GM18511 (cell line): ENCODE results near the gene SPEG.
"Not testable (repeated sequence)": the region's sequence is repeated elsewhere in the genome, so short reads cannot be mapped to it uniquely, and the experiment has no call there.

ENCODE experiments used
- ATAC-seq: cut with Tn5 transposase; IDR thresholded peaks from one replicate; pipeline ENCODE4 v1.9.1; 2021; ENCODE audit warnings: mild to moderate bottlenecking, moderate library complexity; ENCODE audit not compliant: unreplicated experiment

The SPEG gene

DNA sequence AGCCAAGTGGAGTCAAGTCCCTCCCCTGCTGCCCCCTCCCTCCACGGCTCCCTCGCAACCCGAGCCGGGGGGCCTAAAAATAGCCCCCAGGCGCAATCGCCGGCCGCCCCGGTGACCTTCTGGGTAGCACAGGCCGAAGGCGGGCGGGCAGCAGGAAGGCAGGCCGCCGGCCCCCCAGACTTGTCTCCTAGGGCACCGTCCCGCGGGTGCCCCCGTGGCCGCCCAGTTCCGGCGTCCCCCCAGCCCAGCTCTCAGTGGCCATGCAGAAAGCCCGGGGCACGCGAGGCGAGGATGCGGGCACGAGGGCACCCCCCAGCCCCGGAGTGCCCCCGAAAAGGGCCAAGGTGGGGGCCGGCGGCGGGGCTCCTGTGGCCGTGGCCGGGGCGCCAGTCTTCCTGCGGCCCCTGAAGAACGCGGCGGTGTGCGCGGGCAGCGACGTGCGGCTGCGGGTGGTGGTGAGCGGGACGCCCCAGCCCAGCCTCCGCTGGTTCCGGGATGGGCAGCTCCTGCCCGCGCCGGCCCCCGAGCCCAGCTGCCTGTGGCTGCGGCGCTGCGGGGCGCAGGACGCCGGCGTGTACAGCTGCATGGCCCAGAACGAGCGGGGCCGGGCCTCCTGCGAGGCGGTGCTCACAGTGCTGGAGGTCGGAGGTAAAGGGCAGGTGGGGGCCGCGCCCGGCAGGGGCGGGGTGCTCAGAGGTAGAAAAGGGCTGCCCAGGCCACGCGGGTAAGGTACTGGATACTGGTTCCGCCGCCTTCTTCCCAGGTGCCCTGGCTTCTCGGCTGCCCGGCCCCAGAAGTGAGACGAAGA is at the start of gene SPEG:
Gene SPEG (plus strand): TSS at position 126 of the 808 bp plus-strand sequence. CDS start 135 bp downstream, at position 261.
- no peak for ATAC-seq

DNA sequence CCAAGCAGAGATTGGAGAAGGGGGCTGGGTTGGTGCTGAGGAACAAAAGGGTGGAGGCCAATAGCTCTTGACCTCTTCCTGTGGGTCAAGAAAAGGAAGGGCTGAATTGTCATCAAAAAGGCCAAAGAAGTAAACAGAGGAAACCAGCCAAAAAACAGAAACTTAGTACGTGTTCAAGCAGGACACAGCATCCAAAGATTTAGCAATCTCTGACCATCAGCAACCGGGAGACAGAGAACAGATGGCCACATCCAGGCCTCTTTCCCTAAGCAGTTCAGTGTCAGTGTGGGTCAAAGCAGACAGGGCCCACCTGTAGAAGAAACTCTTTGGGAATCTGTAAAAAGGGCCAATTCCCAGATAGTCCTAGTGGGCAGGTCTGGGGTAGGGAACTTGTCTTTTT is 49.8 kb upstream of the SPEG start:
- ATAC-seq: no peak

GRCh38 chr2:219385958-219386520 is 48.6 kb upstream of the SPEG start:
- ATAC-seq: no peak

- ATAC-seq: peak; percentile 0
Observed at GRCh38 chr2:219386532-219387280, 47.9 kb upstream of the SPEG start.

DNA sequence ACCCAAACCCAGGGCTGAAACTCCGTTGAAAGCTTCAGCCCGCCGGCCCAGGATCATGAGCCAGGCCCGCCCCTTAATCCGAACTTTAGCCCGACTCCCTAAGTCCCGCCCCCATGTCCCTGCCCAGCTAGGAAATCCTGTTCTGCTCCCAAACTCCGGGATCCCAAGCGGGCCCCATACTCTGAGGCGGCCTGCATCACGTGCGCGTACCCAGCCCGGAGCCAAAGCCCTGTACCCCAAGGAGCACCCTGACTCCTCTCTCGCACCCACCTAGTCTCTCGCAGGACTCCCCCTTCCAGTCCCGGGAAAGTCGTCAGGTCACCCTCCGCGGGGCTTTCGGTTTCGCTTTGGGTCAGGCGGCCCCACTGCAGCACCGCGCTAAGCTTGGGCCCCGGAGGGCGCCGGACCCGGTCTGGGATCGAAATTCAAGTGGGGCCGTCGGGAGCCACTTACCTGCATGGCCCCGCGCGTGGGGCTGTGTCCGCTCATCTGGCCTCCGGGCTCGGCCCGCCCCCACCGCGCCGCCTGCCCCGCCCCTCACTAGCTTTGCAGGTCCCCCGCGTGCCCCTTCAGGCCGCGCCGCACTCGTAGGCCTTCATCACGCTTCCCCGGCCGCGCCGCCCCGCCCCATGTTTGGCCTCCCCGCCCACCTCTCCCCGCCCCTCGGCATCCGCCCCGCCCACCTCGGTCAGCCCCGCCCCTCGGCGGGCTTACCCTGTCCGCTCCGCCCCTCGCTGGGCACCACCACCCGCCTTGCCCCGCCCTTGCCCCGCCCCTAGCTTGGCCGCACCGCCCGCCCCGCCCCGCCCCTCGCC is 47.1 kb upstream of the SPEG start, which contains the start of gene DNPEP:
Gene DNPEP (minus strand): TSS at position 607 of the 815 bp plus-strand sequence. CDS start 118 bp downstream, at position 489.
- peak; percentile 76 for ATAC-seq

DNA sequence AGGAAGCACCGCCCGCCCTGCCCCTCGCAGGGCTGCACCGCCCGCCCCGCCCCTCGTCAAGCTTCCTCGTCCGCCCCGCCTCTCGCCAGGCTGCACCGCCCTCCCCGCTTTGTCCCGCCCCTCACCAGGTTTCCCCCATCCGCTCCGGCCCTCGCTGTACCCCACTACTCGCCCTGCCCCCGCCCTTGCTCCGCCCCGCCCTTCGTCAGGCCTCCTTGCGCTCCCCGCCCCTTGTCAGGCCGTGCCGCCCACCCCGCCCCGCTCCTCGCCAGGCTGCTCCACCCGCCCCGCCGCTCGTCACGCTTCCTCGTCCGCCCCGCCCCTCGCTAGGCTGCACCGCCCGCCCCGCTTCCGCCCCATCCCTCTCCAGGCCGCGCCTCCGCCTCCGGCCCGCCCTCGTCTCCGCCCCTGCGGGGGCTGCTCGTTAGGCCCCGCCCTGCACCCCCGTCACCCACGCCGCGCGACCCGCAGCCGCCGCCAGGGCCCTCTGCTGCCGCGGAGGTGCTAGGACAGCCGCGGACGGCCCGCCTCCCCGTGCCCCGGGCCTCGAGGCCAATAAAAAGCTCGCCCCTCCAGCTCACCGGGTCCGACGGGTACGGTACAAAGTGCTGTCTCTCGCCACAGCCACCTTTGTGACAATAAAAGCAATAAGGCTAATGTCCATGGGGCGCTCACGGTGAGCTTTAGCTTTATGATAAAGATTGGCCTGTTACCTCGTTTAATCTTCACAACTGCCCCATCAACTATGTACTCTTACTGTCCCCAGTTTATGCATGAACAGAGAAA is 46.3 kb upstream of the SPEG start:
- ATAC-seq: peak; percentile 81

- no peak for ATAC-seq
Observed at GRCh38 chr2:219388907-219389156, 45.8 kb upstream of the SPEG start.

DNA sequence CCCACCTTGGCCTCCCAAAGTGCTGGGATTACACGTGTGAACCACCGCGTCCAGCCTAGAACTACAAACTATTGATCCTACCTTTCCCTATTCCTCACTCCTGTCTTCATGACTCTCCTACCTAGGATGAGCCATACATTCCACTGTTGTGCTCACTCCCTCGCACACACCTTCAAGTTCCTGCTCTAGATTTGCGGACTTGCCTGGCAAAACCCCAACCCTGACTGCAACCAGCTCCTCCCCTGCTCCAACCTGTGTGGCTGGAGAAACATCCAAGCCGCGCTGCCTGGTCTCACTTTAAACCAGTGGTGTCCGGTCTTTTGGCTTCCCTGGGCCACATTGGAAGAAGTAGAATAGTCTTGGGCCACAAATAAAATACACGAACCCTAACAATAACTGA is 41.9 kb upstream of the SPEG start:
- ATAC-seq: no peak

GRCh38 chr2:219395056-219395455 is 39.6 kb upstream of the SPEG start:
- ATAC-seq: not testable (repeated sequence)

- ATAC-seq: no peak
Observed at GRCh38 chr2:219395609-219396008, 39.0 kb upstream of the SPEG start.

DNA sequence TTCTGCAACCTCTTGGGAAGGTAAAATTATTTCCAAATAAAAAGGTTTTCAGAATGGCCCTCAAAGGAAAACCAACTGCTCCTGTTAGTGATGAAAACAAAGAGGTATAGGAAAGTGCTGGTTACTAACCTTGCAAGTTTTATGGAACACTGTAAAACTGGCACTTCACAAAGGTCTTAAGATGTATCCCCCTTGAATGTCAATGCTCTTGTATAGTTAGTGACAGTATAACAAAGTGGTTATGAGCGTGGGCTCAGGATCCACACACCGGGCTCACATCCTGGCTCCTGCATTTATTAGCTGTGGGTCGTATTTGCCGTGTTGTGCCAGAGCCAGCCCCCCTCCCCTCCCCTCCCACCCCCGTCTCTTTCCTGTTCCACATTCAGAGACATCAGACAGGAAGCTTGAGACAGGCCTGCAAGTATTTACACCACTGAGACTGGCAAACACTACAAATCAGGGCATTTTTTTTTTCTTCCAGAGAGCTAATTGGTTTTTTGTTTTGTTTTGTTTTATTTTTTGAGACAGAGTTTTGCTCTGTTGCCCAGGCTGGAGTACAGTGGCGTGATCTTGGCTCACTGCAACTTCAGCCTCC is 37.7 kb upstream of the SPEG start:
- ATAC-seq: no peak

GRCh38 chr2:219398721-219399363 is 35.8 kb upstream of the SPEG start:
- no peak for ATAC-seq

DNA sequence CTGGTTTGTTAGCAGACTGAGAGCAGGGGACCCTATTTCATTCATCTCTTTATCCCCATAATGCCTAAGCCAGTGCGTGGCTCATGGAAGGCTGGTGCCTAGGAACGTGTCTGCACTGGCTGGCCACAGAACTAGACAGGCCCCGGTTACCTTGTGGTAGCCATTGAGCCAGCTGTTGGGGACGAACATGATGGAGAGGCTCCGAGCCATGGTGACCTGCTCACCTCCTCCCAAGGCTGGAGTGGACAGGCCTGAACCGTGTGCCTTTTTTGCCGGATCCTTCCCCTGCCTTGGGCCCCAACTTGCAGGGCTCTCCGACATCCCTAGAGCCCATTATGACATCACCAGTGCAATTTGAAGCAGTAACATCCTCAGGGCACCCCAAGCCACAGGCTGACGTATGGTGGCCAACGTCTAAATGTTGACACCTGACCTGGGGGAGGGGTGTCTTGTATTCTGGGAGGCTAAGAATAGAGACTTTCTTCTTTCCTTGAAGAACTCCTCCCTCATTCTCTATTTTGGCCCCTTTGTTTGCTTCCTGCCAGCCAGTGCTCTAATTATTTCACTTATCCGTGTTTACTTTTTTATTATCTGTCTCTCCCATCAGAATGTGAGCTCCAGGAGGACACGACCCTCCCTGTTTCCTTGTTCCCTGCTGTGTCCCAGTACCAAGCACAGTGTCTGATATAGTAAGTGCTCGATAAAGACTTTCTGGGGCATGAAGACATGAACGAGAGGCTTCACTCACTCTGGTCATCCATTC is 34.7 kb upstream of the SPEG start:
- no peak for ATAC-seq

DNA sequence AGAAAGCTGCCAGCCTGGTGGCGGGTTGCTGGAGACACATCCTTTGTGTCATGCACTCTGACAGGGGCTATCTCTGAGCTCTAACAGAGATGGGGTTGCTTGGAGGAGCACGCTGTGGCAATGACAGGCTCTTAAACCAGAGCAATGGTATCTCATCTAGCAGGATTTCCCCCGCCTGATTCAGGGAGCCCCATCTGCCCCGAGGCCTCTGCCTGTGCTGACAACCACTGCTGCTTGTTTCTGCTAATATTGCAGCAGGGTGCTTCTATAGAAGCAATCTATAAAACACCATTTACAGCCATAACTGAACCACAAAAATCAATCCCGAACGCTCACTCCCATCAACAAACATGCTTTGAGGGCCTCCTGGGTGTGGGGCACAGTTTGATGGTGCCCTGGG is 34.1 kb upstream of the SPEG start:
- ATAC-seq: no peak

DNA sequence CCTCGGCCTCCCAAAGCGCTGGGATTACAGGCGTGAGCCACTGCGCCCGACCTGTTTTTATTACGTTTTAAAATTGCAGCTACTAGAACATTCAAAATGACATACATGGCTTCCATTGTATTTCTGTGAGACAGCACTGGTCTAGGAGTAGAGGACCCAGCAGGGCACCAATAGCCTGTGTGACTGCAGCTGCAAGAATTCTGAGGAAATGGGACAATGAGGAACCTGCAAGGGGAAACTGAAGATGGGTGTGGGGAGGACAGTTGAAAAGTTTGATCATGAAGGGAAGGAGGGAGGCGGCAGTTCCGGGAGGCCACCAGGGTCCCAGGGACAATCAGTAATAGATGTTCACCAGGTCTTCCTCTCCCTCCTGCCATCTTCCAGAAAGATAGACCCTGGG is 33.0 kb upstream of the SPEG start:
- ATAC-seq: no peak

GRCh38 chr2:219402665-219403515 is 31.8 kb upstream of the SPEG start:
- peak; percentile 90 for ATAC-seq

DNA sequence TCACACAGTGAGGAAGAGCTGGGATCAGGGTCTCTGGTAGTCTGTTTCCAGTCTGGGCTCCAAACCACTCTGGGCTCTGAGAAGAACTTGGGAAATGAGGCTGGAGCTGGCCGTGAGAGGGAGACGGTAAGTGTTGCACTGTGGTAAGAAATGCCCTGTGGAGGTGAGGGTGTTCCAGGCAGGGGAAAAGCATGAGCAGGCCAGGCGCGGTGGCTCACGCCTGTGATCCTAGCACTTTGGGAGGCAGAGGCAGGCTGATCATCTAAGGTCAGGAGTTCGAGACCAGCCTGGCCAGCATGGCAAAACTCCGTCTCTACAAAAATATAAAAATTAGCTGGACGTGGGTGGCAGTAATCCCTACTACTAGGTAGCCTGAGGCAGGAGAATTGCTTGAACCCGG is 30.8 kb upstream of the SPEG start:
- no peak for ATAC-seq
